GM23338 (cell line): ENCODE results near the gene DOCK10. TPM values are rescaled to one million over a fixed set of nuclear protein-coding genes. Genes with fewer than 3 reads are reported as not detected.

ENCODE experiments used
- ATAC-seq: fragments of 200-7000 bp; cut with Tn5 transposase; 3 replicates; pipeline ENCODE4 v1.9.1; 2020
- DNase-seq: peaks from one replicate; pipeline ENCODE4 v3.0.0-alpha.2; 2015; ENCODE audit warnings: low spot score
- H2AFZ ChIP-seq: fragments of 200-600 bp; sonication (generic); 2 replicates; pipeline ENCODE4 v1.8.0; 2016; ENCODE audit warnings: antibody characterized with exemption, mild to moderate bottlenecking, moderate library complexity
- H3F3A ChIP-seq: fragments of 200-600 bp; sonication (generic); replicated peaks from 2 replicates; pipeline ENCODE4 v1.8.0; 2017; ENCODE audit warnings: antibody characterized with exemption, mixed run types, low read depth
- H3K27ac ChIP-seq: fragments of 200-600 bp; sonication (generic); 2 replicates; pipeline ENCODE4 v1.6.1; 2016; ENCODE audit warnings: low read depth
- H3K27me3 ChIP-seq: fragments of 200-600 bp; sonication (generic); 2 replicates; pipeline ENCODE4 v1.8.0; 2016; ENCODE audit warnings: mild to moderate bottlenecking, mixed run types, moderate library complexity; ENCODE audit not compliant: insufficient read depth
- H3K36me3 ChIP-seq: fragments of 200-600 bp; sonication (generic); 2 replicates; pipeline ENCODE4 v1.8.0; 2016; ENCODE audit warnings: mild to moderate bottlenecking; ENCODE audit not compliant: insufficient read depth
- H3K4me1 ChIP-seq: fragments of 200-600 bp; sonication (generic); 2 replicates; pipeline ENCODE4 v1.8.0; 2016; ENCODE audit warnings: mild to moderate bottlenecking, moderate library complexity; ENCODE audit not compliant: insufficient read depth
- H3K4me2 ChIP-seq: fragments of 200-600 bp; sonication (generic); 2 replicates; pipeline ENCODE4 v1.7.1; 2017; ENCODE audit warnings: mixed run types
- H3K4me3 ChIP-seq: fragments of 200-600 bp; sonication (generic); 2 replicates; pipeline ENCODE4 v1.6.1; 2016; ENCODE audit warnings: mixed run types
- H3K79me2 ChIP-seq: fragments of 200-600 bp; sonication (generic); replicated peaks from 2 replicates; pipeline ENCODE4 v1.8.0; 2017; ENCODE audit warnings: mild to moderate bottlenecking; ENCODE audit not compliant: insufficient read depth
- H3K9me2 ChIP-seq: fragments of 200-600 bp; sonication (generic); 2 replicates; pipeline ENCODE4 v1.8.0; 2017; ENCODE audit not compliant: insufficient read depth
- H4K20me1 ChIP-seq: fragments of 200-600 bp; sonication (generic); replicated peaks from 2 replicates; pipeline ENCODE4 v1.8.0; 2017; ENCODE audit warnings: mild to moderate bottlenecking; ENCODE audit not compliant: insufficient read depth
- H3K27ac Mint-ChIP-seq: 2 replicates; pipeline ENCODE4 v1.8.0; 2020; ENCODE audit warnings: inconsistent platforms, mild to moderate bottlenecking, moderate library complexity, mixed read lengths
- H3K27me3 Mint-ChIP-seq: 3 replicates; pipeline ENCODE4 v1.8.0; 2022; ENCODE audit warnings: low read depth, mild to moderate bottlenecking, moderate library complexity, mixed read lengths, inconsistent platforms; ENCODE audit not compliant: insufficient read depth, poor library complexity
- H3K36me3 Mint-ChIP-seq: 3 replicates; pipeline ENCODE4 v1.8.0; 2021; ENCODE audit warnings: low read depth, mild to moderate bottlenecking, inconsistent platforms, moderate library complexity, mixed read lengths
- H3K4me1 Mint-ChIP-seq: 3 replicates; pipeline ENCODE4 v1.8.0; 2020; ENCODE audit warnings: mild to moderate bottlenecking, inconsistent platforms, mixed read lengths
- H3K4me3 Mint-ChIP-seq: 3 replicates; pipeline ENCODE4 v1.8.0; 2021; ENCODE audit warnings: moderate library complexity, mild to moderate bottlenecking, inconsistent platforms, mixed read lengths
- H3K9me3 Mint-ChIP-seq: 3 replicates; pipeline ENCODE4 v1.8.0; 2020; ENCODE audit warnings: moderate library complexity, mild to moderate bottlenecking, inconsistent platforms, mixed read lengths
- CREB1 ChIP-seq: fragments of 250-450 bp; sonication (Bioruptor Pico); IDR thresholded peaks from 2 replicates; pipeline ENCODE4 v1.5.0; 2020; ENCODE audit warnings: low read depth, mild to moderate bottlenecking, moderate library complexity
- EZH2 ChIP-seq: fragments of 200-600 bp; sonication (generic); IDR thresholded peaks from one replicate; pipeline ENCODE4 v1.8.0; 2017; ENCODE audit warnings: antibody characterized with exemption, mild to moderate bottlenecking, low read depth; ENCODE audit not compliant: unreplicated experiment
- EZH2phosphoT487 ChIP-seq: fragments of 200-600 bp; sonication (generic); IDR thresholded peaks from one replicate; pipeline ENCODE4 v1.8.1; 2018; ENCODE audit warnings: antibody characterized with exemption; ENCODE audit not compliant: unreplicated experiment
- JUNB ChIP-seq: IDR thresholded peaks from one replicate; pipeline ENCODE4 v1.6.1; 2016; ENCODE audit warnings: antibody characterized with exemption; ENCODE audit not compliant: unreplicated experiment
- NANOG ChIP-seq: IDR thresholded peaks from 2 replicates; pipeline ENCODE4 v1.6.1; 2016; ENCODE audit warnings: antibody characterized with exemption, borderline replicate concordance
- POLR2AphosphoS5 ChIP-seq: IDR thresholded peaks from 2 replicates; pipeline ENCODE4 v1.6.1; 2016; ENCODE audit warnings: antibody characterized with exemption, low read depth
- STAT1 ChIP-seq: IDR thresholded peaks from one replicate; pipeline ENCODE4 v1.6.1; 2016; ENCODE audit warnings: antibody characterized with exemption; ENCODE audit not compliant: unreplicated experiment
- ZNF114 ChIP-seq: fragments of 250-450 bp; sonication (Bioruptor Pico); IDR thresholded peaks from 2 replicates; pipeline ENCODE4 v1.5.0; 2020; ENCODE audit warnings: mild to moderate bottlenecking, moderate library complexity
- ZNF331 ChIP-seq: fragments of 250-450 bp; sonication (Bioruptor Pico); IDR thresholded peaks from 2 replicates; pipeline ENCODE4 v1.5.0; 2020; ENCODE audit warnings: low read depth, mild to moderate bottlenecking, moderate library complexity
- polyA plus RNA-seq: library from polyadenylated mRNA; unstranded; fragments of >200 nt; fragmentation: Nextera tagmentation; extraction: Ambion mirVana; gene quantifications from 2 replicates; pipeline ENCODE4 v1.2.1, GENCODE V29; 2016
- total RNA-seq: library from RNA; depleted of rRNA; stranded (reverse); fragments of >200 nt; shearing (Covaris generic); gene quantifications from 2 replicates; pipeline ENCODE4 v1.2.3, GENCODE V29; 2014
- TF ChIP-seq, protein P1 (sequence below), 2 experiments: fragments of 200-600 bp in 1 of 2; sonication (generic) in 1 of 2; conservative IDR thresholded peaks; 2 replicates each; pipeline versions ENCODE4 v1.5.1 to v1.6.1; 2016 to 2017; ENCODE audit warnings: antibody characterized with exemption in 2 of 2, low read depth in 2 of 2, mild to moderate bottlenecking in 2 of 2, moderate library complexity in 1 of 2
- TF ChIP-seq, protein P2 (sequence below): fragments of 250-450 bp; sonication (Bioruptor Pico); IDR thresholded peaks from 2 replicates; pipeline ENCODE4 v1.5.0; 2020; ENCODE audit warnings: mild to moderate bottlenecking, moderate library complexity
- TF ChIP-seq, protein P3 (sequence below): IDR thresholded peaks from 2 replicates; pipeline ENCODE4 v1.6.1; 2016; ENCODE audit warnings: antibody characterized with exemption
- TF ChIP-seq, protein P4 (sequence below): IDR thresholded peaks from one replicate; pipeline ENCODE4 v1.6.1; 2018; ENCODE audit warnings: antibody characterized with exemption; ENCODE audit not compliant: unreplicated experiment

The DOCK10 gene
- total and polyA plus RNA-seq, 2 experiments from 2014 or later: 1.0 to 1.7 TPM

DNA sequence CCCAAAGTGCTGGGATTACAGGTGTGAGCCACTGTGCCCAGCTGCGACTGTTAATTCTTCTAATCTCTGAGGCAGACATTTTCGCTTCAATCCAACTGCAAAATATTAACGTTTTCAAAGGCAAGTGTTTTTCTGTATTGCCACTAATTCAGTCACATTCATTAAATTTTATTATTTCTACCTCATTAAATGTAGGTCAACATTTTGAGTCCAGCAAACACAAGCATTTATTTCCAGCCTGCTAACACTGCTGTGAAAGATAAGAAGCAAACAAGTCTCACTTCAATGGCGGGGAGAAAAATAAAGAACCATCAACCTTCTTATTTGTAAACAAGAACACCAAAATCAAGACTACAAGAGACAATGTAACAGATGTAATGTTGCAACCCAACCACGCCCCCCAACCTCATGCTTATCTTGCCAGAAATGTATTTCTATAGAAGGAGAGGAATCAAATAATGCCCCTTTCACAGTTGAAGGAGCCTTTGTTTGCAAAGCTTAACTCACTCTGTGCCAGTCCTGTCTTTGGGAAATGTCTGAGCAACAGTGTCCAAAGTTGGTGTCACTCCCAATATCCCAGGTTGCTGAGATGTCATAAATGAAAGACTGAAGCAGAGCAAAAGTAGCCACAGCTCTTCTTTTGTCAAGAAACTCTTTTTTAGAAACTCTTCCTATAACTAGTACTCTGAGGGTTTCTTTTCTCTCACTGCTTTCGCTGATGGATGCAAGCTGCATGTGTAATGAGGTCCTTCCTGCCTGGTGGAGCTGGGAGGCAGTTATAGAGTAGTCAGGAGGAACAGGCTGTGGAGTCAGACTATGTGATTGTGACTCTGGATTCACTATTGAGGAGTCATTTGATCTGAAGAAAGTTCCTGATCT, 8.6 kb downstream of the DOCK10 start:
- H3K36me3 ChIP-seq: no peaks in the 10 kb centered on the region
- no peak overlapping the region for H3K27ac Mint-ChIP-seq
- no peaks in the 10 kb centered on the region for H3K79me2 ChIP-seq
- H3K4me3 Mint-ChIP-seq: no peak overlapping the region
- no peak overlapping the region for H3K4me2 ChIP-seq
- H3K36me3 Mint-ChIP-seq: no peaks in the 10 kb centered on the region
- 0 out of 2 replicates have a peak overlapping the region, but pooled peaks have one; percentile 63 for H2AFZ ChIP-seq
- H3F3A ChIP-seq: no peaks in the 10 kb centered on the region
- H3K4me1 Mint-ChIP-seq: peaks cover 6% of the 10 kb centered on the region; the same call in 2 of the 3 replicates
- peaks cover under 1% of the 10 kb centered on the region; the same call in 1 of the 2 replicates for H3K27me3 ChIP-seq
- no peaks in the 10 kb centered on the region for H3K27me3 Mint-ChIP-seq
- no peaks in the 10 kb centered on the region; the same call in 1 of the 2 replicates for H3K9me2 ChIP-seq
- ATAC-seq: no peak
- no peak overlapping the region for H3K4me3 ChIP-seq
- H4K20me1 ChIP-seq: no peaks in the 10 kb centered on the region
- DNase-seq: no peak
- no peak for TF ChIP-seq CREB1 (CRISPR knock-in tag)
- TF ChIP-seq, protein P1, sequence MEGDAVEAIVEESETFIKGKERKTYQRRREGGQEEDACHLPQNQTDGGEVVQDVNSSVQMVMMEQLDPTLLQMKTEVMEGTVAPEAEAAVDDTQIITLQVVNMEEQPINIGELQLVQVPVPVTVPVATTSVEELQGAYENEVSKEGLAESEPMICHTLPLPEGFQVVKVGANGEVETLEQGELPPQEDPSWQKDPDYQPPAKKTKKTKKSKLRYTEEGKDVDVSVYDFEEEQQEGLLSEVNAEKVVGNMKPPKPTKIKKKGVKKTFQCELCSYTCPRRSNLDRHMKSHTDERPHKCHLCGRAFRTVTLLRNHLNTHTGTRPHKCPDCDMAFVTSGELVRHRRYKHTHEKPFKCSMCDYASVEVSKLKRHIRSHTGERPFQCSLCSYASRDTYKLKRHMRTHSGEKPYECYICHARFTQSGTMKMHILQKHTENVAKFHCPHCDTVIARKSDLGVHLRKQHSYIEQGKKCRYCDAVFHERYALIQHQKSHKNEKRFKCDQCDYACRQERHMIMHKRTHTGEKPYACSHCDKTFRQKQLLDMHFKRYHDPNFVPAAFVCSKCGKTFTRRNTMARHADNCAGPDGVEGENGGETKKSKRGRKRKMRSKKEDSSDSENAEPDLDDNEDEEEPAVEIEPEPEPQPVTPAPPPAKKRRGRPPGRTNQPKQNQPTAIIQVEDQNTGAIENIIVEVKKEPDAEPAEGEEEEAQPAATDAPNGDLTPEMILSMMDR (conservative IDR thresholded peaks at IDR 0.05; ENCODE audit: low read depth in 2 of 2): no peak
- TF ChIP-seq EZH2phosphoT487: no peak
- TF ChIP-seq, protein P2, sequence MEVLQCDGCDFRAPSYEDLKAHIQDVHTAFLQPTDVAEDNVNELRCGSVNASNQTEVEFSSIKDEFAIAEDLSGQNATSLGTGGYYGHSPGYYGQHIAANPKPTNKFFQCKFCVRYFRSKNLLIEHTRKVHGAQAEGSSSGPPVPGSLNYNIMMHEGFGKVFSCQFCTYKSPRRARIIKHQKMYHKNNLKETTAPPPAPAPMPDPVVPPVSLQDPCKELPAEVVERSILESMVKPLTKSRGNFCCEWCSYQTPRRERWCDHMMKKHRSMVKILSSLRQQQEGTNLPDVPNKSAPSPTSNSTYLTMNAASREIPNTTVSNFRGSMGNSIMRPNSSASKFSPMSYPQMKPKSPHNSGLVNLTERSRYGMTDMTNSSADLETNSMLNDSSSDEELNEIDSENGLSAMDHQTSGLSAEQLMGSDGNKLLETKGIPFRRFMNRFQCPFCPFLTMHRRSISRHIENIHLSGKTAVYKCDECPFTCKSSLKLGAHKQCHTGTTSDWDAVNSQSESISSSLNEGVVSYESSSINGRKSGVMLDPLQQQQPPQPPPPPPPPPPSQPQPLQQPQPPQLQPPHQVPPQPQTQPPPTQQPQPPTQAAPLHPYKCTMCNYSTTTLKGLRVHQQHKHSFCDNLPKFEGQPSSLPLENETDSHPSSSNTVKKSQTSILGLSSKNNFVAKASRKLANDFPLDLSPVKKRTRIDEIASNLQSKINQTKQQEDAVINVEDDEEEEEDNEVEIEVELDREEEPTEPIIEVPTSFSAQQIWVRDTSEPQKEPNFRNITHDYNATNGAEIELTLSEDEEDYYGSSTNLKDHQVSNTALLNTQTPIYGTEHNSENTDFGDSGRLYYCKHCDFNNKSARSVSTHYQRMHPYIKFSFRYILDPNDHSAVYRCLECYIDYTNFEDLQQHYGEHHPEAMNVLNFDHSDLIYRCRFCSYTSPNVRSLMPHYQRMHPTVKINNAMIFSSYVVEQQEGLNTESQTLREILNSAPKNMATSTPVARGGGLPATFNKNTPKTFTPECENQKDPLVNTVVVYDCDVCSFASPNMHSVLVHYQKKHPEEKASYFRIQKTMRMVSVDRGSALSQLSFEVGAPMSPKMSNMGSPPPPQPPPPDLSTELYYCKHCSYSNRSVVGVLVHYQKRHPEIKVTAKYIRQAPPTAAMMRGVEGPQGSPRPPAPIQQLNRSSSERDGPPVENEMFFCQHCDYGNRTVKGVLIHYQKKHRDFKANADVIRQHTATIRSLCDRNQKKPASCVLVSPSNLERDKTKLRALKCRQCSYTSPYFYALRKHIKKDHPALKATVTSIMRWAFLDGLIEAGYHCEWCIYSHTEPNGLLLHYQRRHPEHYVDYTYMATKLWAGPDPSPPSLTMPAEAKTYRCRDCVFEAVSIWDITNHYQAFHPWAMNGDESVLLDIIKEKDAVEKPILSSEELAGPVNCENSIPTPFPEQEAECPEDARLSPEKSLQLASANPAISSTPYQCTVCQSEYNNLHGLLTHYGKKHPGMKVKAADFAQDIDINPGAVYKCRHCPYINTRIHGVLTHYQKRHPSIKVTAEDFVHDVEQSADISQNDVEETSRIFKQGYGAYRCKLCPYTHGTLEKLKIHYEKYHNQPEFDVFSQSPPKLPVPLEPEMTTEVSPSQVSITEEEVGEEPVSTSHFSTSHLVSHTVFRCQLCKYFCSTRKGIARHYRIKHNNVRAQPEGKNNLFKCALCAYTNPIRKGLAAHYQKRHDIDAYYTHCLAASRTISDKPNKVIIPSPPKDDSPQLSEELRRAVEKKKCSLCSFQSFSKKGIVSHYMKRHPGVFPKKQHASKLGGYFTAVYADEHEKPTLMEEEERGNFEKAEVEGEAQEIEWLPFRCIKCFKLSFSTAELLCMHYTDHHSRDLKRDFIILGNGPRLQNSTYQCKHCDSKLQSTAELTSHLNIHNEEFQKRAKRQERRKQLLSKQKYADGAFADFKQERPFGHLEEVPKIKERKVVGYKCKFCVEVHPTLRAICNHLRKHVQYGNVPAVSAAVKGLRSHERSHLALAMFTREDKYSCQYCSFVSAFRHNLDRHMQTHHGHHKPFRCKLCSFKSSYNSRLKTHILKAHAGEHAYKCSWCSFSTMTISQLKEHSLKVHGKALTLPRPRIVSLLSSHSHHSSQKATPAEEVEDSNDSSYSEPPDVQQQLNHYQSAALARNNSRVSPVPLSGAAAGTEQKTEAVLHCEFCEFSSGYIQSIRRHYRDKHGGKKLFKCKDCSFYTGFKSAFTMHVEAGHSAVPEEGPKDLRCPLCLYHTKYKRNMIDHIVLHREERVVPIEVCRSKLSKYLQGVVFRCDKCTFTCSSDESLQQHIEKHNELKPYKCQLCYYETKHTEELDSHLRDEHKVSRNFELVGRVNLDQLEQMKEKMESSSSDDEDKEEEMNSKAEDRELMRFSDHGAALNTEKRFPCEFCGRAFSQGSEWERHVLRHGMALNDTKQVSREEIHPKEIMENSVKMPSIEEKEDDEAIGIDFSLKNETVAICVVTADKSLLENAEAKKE (CRISPR knock-in tag): no peak
- no peak for TF ChIP-seq EZH2
- TF ChIP-seq ZNF331 (CRISPR knock-in tag): no peak
- TF ChIP-seq, protein P3, sequence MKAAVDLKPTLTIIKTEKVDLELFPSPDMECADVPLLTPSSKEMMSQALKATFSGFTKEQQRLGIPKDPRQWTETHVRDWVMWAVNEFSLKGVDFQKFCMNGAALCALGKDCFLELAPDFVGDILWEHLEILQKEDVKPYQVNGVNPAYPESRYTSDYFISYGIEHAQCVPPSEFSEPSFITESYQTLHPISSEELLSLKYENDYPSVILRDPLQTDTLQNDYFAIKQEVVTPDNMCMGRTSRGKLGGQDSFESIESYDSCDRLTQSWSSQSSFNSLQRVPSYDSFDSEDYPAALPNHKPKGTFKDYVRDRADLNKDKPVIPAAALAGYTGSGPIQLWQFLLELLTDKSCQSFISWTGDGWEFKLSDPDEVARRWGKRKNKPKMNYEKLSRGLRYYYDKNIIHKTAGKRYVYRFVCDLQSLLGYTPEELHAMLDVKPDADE: no peak
- no peak for TF ChIP-seq NANOG
- TF ChIP-seq ZNF114 (CRISPR knock-in tag): no peak
- no peak for TF ChIP-seq STAT1
- TF ChIP-seq, protein P4, sequence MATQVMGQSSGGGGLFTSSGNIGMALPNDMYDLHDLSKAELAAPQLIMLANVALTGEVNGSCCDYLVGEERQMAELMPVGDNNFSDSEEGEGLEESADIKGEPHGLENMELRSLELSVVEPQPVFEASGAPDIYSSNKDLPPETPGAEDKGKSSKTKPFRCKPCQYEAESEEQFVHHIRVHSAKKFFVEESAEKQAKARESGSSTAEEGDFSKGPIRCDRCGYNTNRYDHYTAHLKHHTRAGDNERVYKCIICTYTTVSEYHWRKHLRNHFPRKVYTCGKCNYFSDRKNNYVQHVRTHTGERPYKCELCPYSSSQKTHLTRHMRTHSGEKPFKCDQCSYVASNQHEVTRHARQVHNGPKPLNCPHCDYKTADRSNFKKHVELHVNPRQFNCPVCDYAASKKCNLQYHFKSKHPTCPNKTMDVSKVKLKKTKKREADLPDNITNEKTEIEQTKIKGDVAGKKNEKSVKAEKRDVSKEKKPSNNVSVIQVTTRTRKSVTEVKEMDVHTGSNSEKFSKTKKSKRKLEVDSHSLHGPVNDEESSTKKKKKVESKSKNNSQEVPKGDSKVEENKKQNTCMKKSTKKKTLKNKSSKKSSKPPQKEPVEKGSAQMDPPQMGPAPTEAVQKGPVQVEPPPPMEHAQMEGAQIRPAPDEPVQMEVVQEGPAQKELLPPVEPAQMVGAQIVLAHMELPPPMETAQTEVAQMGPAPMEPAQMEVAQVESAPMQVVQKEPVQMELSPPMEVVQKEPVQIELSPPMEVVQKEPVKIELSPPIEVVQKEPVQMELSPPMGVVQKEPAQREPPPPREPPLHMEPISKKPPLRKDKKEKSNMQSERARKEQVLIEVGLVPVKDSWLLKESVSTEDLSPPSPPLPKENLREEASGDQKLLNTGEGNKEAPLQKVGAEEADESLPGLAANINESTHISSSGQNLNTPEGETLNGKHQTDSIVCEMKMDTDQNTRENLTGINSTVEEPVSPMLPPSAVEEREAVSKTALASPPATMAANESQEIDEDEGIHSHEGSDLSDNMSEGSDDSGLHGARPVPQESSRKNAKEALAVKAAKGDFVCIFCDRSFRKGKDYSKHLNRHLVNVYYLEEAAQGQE: no peak
- TF ChIP-seq JUNB: no peak
- TF ChIP-seq POLR2AphosphoS5: no peak
- no peaks in the 10 kb centered on the region for H3K9me3 Mint-ChIP-seq
- H3K27ac ChIP-seq: no peak overlapping the region
- peaks cover 6% of the 10 kb centered on the region; the same call in 1 of the 2 replicates for H3K4me1 ChIP-seq
